ENCODE results near the gene CCDC102A.

Gene CCDC102A

DNA sequence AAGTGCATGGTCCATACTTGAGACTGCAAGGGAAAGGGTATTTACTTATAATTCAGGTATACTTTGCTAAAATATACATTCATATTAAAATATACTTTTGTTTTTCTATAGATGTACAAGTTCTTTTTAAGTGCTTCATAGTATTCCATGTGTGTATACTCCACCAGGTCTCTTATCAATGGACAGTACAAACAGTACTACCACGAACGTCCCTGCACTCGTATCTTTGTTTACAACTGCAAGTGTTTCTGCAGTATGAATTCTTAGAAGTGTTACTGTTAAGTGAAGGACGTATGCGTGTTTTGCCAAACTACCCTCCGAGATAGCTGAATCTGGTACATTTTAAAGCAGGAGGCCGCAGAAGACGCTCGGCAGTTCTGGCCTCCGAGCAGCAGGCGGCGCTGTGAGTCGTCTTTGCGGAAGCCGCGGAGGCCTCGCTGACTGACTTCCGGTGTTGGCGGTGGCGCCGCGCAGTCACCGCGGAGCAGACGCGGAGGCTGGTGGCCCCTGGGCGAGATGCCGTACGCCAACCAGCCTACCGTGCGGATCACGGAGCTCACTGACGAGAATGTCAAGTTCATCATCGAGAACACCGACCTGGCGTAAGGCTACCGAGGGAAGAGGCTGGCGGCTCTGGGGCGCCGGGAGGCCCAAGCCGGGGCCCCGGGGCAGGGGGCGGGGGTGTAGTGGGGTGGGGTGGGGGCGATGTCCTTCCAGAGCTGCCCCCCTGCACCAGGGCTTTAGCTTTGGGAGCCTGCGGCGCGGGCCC lies 74.0 kb downstream of the CCDC102A start, which contains the start of gene POLR2C:
Gene POLR2C, plus strand, starts transcription at position 471 of the 769 bp plus-strand sequence. Its CDS starts 46 bp downstream, at position 517.
- peak; percentile 87 to 96 (median 89) for DNase-seq (ENCODE audit: low read depth in 4 of 4, low spot score in 1 of 4)
